H9 (cell line): ENCODE data around the gene JARID2. TPM values are rescaled to one million over a fixed set of nuclear protein-coding genes. Genes with fewer than 3 reads are reported as not detected.

Experiments used
- DNase-seq: peaks from one replicate; pipeline ENCODE4 v3.0.0-alpha.2; 2017
- H2AFZ ChIP-seq: one replicate; pipeline ENCODE4 v1.6.1; 2013; ENCODE audit warnings: mild to moderate bottlenecking, low read length, control low read depth, moderate library complexity
- H2AK5ac ChIP-seq: 2 replicates; pipeline ENCODE4 v1.6.1; 2013; ENCODE audit warnings: low read length, control low read depth, mixed read lengths; ENCODE audit not compliant: insufficient read length
- H2BK120ac ChIP-seq: one replicate; pipeline ENCODE4 v1.6.1; 2013; ENCODE audit warnings: low read depth, mild to moderate bottlenecking, low read length, control low read depth, inconsistent platforms; ENCODE audit not compliant: poor library complexity, severe bottlenecking
- H2BK12ac ChIP-seq: 2 replicates; pipeline ENCODE4 v1.6.1; 2013; ENCODE audit warnings: low read length, control low read depth, mixed read lengths, low read depth; ENCODE audit not compliant: insufficient read length
- H2BK15ac ChIP-seq: 2 replicates; pipeline ENCODE4 v1.6.1; 2013; ENCODE audit warnings: low read depth, low read length, control low read depth
- H2BK20ac ChIP-seq: one replicate; pipeline ENCODE4 v1.6.1; 2013; ENCODE audit warnings: low read depth, mild to moderate bottlenecking, low read length, control low read depth, inconsistent platforms; ENCODE audit not compliant: poor library complexity, severe bottlenecking
- H2BK5ac ChIP-seq: 2 replicates; pipeline ENCODE4 v1.6.1; 2013; ENCODE audit warnings: low read length, control low read depth, mixed read lengths; ENCODE audit not compliant: insufficient read length
- H3K14ac ChIP-seq: 2 replicates; pipeline ENCODE4 v1.6.1; 2013; ENCODE audit warnings: low read length, control low read depth; ENCODE audit not compliant: insufficient read depth
- H3K18ac ChIP-seq: 2 replicates; pipeline ENCODE4 v1.6.1; 2013; ENCODE audit warnings: low read depth, mild to moderate bottlenecking, mixed read lengths, low read length, control low read depth; ENCODE audit not compliant: insufficient read length
- H3K23ac ChIP-seq: 2 replicates; pipeline ENCODE4 v1.6.1; 2013; ENCODE audit warnings: low read length, control low read depth, mixed read lengths, low read depth; ENCODE audit not compliant: insufficient read length
- H3K23me2 ChIP-seq: 2 replicates; pipeline ENCODE4 v1.6.1; 2013; ENCODE audit warnings: low read depth, mild to moderate bottlenecking, mixed read lengths, low read length, control low read depth; ENCODE audit not compliant: insufficient read length, poor library complexity, severe bottlenecking
- H3K27ac ChIP-seq: 2 replicates; pipeline ENCODE4 v1.5.1; 2013; ENCODE audit warnings: low read length, control low read depth, mixed read lengths, low read depth; ENCODE audit not compliant: insufficient read length
- H3K27me3 ChIP-seq: 2 replicates; pipeline ENCODE4 v1.6.1; 2013; ENCODE audit warnings: low read length, control low read depth, inconsistent platforms; ENCODE audit not compliant: insufficient read depth
- H3K4ac ChIP-seq: 2 replicates; pipeline ENCODE4 v1.6.1; 2013; ENCODE audit warnings: low read depth, mild to moderate bottlenecking, control low read depth, inconsistent platforms, low read length, moderate library complexity
- H3K4me1 ChIP-seq: 2 replicates; pipeline ENCODE4 v1.6.1; 2013; ENCODE audit warnings: low read length, control low read depth, inconsistent platforms; ENCODE audit not compliant: insufficient read depth
- H3K4me2 ChIP-seq: 2 replicates; pipeline ENCODE4 v1.6.1; 2013; ENCODE audit warnings: low read length, control low read depth, mixed read lengths; ENCODE audit not compliant: insufficient read length, insufficient read depth
- H3K56ac ChIP-seq: 2 replicates; pipeline ENCODE4 v1.6.1; 2013; ENCODE audit warnings: low read depth, mild to moderate bottlenecking, mixed read lengths, low read length, control low read depth; ENCODE audit not compliant: insufficient read length
- H3K79me1 ChIP-seq: 2 replicates; pipeline ENCODE4 v1.6.1; 2013; ENCODE audit warnings: low read depth, mild to moderate bottlenecking, moderate library complexity, low read length, control low read depth, inconsistent platforms; ENCODE audit not compliant: insufficient read depth, poor library complexity, severe bottlenecking
- H3K79me2 ChIP-seq: 2 replicates; pipeline ENCODE4 v1.6.1; 2013; ENCODE audit warnings: low read length, control low read depth, inconsistent platforms; ENCODE audit not compliant: insufficient read depth
- H3K9ac ChIP-seq: 2 replicates; pipeline ENCODE4 v1.6.1; 2013; ENCODE audit warnings: low read length, control low read depth, mixed read lengths; ENCODE audit not compliant: insufficient read length; ENCODE audit errors: extremely low read depth
- H3K9me3 ChIP-seq: one replicate; pipeline ENCODE4 v1.6.1; 2013; ENCODE audit warnings: low read depth, low read length, inconsistent platforms; ENCODE audit not compliant: control insufficient read depth
- H3T11ph ChIP-seq: one replicate; pipeline ENCODE4 v1.6.1; 2013; ENCODE audit warnings: mild to moderate bottlenecking, low read length, control low read depth, inconsistent platforms
- H4K20me1 ChIP-seq: one replicate; pipeline ENCODE4 v1.6.1; 2013; ENCODE audit not compliant: control insufficient read depth, insufficient read length, insufficient read depth
- H4K5ac ChIP-seq: 2 replicates; pipeline ENCODE4 v1.6.1; 2013; ENCODE audit warnings: low read depth, mild to moderate bottlenecking, mixed read lengths, low read length, control low read depth; ENCODE audit not compliant: insufficient read length
- H4K8ac ChIP-seq: replicated peaks from 2 replicates; pipeline ENCODE4 v1.6.1; 2013; ENCODE audit warnings: low read length, control low read depth, mixed read lengths, low read depth; ENCODE audit not compliant: insufficient read length
- H4K91ac ChIP-seq: 2 replicates; pipeline ENCODE4 v1.6.1; 2013; ENCODE audit warnings: low read depth, mild to moderate bottlenecking, moderate library complexity, mixed read lengths, low read length, control low read depth; ENCODE audit not compliant: insufficient read length
- H3K27ac Mint-ChIP-seq, 3 experiments: 2 replicates in 2 of 3; 3 replicates in 1 of 3; pipeline ENCODE4 v1.8.0; 2020 to 2021; ENCODE audit warnings: mixed read lengths in 3 of 3, mild to moderate bottlenecking in 1 of 3, moderate library complexity in 1 of 3
- H3K27me3 Mint-ChIP-seq: 2 replicates; pipeline ENCODE4 v1.8.0; 2021; ENCODE audit warnings: low read depth, mild to moderate bottlenecking, moderate library complexity, mixed read lengths
- H3K36me3 Mint-ChIP-seq, 3 experiments: 2 replicates in 2 of 3; 3 replicates in 1 of 3; pipeline ENCODE4 v1.8.0; 2020 to 2021; ENCODE audit warnings: low read depth in 3 of 3, mixed read lengths in 3 of 3; ENCODE audit not compliant: insufficient read depth in 1 of 3
- H3K4me1 Mint-ChIP-seq, 2 experiments: 2 replicates each; pipeline ENCODE4 v1.8.0; 2020; ENCODE audit warnings: mixed read lengths in 2 of 2
- H3K4me3 Mint-ChIP-seq, 2 experiments: 2 replicates in 1 of 2; 3 replicates in 1 of 2; pipeline ENCODE4 v1.8.0; 2020 to 2021; ENCODE audit warnings: mild to moderate bottlenecking in 2 of 2, mixed read lengths in 2 of 2, moderate library complexity in 1 of 2
- H3K9me3 Mint-ChIP-seq, 2 experiments: 2 replicates in 1 of 2; 3 replicates in 1 of 2; pipeline ENCODE4 v1.8.0; 2020; ENCODE audit warnings: mild to moderate bottlenecking in 2 of 2, mixed read lengths in 2 of 2, moderate library complexity in 1 of 2
- WGBS: extraction: QIAGEN DNeasy Blood & Tissue Kit; methylation state at CpG from one replicate; pipeline ENCODE4 v1.1.7; 2013; ENCODE audit warnings: missing lambda C conversion rate, low lambda C conversion rate, mixed read lengths; ENCODE audit not compliant: insufficient read length; ENCODE audit errors: extremely low coverage; 5-methylcytosine and 5-hydroxymethylcytosine counted together
- total RNA-seq: library from RNA; stranded (reverse); gene quantifications from 2 replicates; pipeline ENCODE4 v1.2.1, GENCODE V29; 2021
- TF ChIP-seq, protein P1 (sequence below): fragments of 200-600 bp; sonication (generic); conservative IDR thresholded peaks from 3 replicates; pipeline ENCODE4 v1.8.0; 2021; ENCODE audit warnings: antibody characterized with exemption, mild to moderate bottlenecking

The JARID2 gene
- total RNA-seq, 1 experiment from 2014 or later, result 174 TPM

DNA sequence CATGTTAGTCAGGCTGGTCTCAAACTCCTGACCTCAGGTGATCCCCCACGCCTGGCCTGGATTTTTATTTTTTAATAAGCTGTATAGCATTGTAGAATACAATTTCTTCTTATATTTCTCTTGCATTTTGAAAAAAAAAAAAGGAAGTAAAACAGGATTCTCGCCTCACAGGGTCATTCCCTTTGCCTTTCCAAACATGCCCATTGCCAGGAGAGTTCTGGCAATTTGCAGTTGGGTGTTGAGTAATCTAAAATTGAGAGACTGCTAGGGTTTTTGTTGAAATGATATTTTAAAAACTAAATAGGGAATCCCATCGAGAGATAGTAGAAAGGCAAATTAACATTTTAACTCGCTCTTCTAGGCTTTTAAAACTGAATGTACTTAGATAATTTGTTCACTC lies 196.1 kb downstream of the JARID2 start:
- Histone ChIP-seq H3K4ac (no peak overlapping the region), H3K18ac (no peak overlapping the region), H3K9ac (no peak overlapping the region), H3K14ac (no peak overlapping the region), H2AK5ac (no peak overlapping the region), H2BK12ac (no peak overlapping the region), H3K9me3 (no peaks in the 10 kb centered on the region), H2BK120ac (no peak overlapping the region), H2AFZ (no peak overlapping the region), H2BK20ac (no peak overlapping the region), H2BK5ac (no peak overlapping the region), H4K91ac (no peak overlapping the region), H3K23me2 (no peaks in the 10 kb centered on the region), H3K4me2 (no peak overlapping the region), H3K4me1 (peaks cover 22% of the 10 kb centered on the region), H4K8ac (no peak overlapping the region), H3K79me1 (no peaks in the 10 kb centered on the region), H3K79me2 (peaks cover 89% of the 10 kb centered on the region), H3T11ph (no peak overlapping the region), H4K5ac (no peak overlapping the region), H3K27ac (no peak overlapping the region), H3K27me3 (no peaks in the 10 kb centered on the region), H2BK15ac (no peak overlapping the region), H3K56ac (no peak overlapping the region), H4K20me1 (no peaks in the 10 kb centered on the region), H3K23ac (no peak overlapping the region)
- Mint-ChIP-seq H3K4me3 (no peak overlapping the region), H3K4me1 (peaks cover 90 to 92% of the 10 kb centered on the region in 2 experiments), H3K36me3 (peaks cover 0 to 8% (median 0%) of the 10 kb centered on the region in 3 experiments; a peak in 3 of 7 replicates), H3K27ac (peak overlapping the region in 1 of 3 experiments; percentile 70; a peak in 2 of 7 replicates), H3K9me3 (no peaks in the 10 kb centered on the region), H3K27me3 (peaks cover 2% of the 10 kb centered on the region; the same call in 1 of the 2 replicates)
- WGBS, result no CpG with 5 or more reads among the region's 4 CpGs
- DNase-seq, result no peak
- TF ChIP-seq, protein P1, sequence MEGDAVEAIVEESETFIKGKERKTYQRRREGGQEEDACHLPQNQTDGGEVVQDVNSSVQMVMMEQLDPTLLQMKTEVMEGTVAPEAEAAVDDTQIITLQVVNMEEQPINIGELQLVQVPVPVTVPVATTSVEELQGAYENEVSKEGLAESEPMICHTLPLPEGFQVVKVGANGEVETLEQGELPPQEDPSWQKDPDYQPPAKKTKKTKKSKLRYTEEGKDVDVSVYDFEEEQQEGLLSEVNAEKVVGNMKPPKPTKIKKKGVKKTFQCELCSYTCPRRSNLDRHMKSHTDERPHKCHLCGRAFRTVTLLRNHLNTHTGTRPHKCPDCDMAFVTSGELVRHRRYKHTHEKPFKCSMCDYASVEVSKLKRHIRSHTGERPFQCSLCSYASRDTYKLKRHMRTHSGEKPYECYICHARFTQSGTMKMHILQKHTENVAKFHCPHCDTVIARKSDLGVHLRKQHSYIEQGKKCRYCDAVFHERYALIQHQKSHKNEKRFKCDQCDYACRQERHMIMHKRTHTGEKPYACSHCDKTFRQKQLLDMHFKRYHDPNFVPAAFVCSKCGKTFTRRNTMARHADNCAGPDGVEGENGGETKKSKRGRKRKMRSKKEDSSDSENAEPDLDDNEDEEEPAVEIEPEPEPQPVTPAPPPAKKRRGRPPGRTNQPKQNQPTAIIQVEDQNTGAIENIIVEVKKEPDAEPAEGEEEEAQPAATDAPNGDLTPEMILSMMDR, result no peak
